K562 (cell line): ENCODE data around the gene DBF4B. TPM values are rescaled to one million over a fixed set of nuclear protein-coding genes. Genes with fewer than 3 reads are reported as not detected.

Source experiments
- CEBPB ChIP-seq: fragments of 450-650 bp; IDR thresholded peaks from 2 replicates; pipeline ENCODE4 v1.6.1; 2016; ENCODE audit warnings: missing genetic modification characterization, missing compliant biosample characterization
- CHD7 ChIP-seq: fragments of 200-600 bp; sonication (generic); IDR thresholded peaks from one replicate; pipeline ENCODE4 v1.6.1; 2012; ENCODE audit warnings: mild to moderate bottlenecking, low read depth, low read length, inconsistent platforms
- DIDO1 ChIP-seq: fragments of 450-650 bp; IDR thresholded peaks from 2 replicates; pipeline ENCODE4 v1.6.1; 2016; ENCODE audit warnings: low read depth, missing biosample characterization, missing genetic modification characterization
- ELF1 ChIP-seq: fragments of 200-800 bp; sonication (Bioruptor generic); IDR thresholded peaks from 2 replicates; pipeline ENCODE4 v1.6.1; 2016; ENCODE audit warnings: missing genetic modification characterization, missing compliant biosample characterization
- HDAC8 ChIP-seq: fragments of 450-650 bp; IDR thresholded peaks from 2 replicates; pipeline ENCODE4 v1.6.1; 2016; ENCODE audit warnings: mild to moderate bottlenecking, missing genetic modification characterization, moderate library complexity, missing compliant biosample characterization
- NFXL1 ChIP-seq: fragments of 450-650 bp; formaldehyde crosslinking; IDR thresholded peaks from 2 replicates; pipeline ENCODE4 v1.4.0; 2021; ENCODE audit warnings: mild to moderate bottlenecking
- RFX5 ChIP-seq: IDR thresholded peaks from 2 replicates; pipeline ENCODE4 v1.6.1; 2011; ENCODE audit warnings: low read depth, mild to moderate bottlenecking, improper control_type of control experiment, low read length
- TCFL5 ChIP-seq: fragments of 250-450 bp; sonication (Bioruptor Pico); conservative IDR thresholded peaks from 2 replicates; pipeline ENCODE4 v1.6.1; 2021; ENCODE audit warnings: mild to moderate bottlenecking, moderate library complexity, matching md5 sums
- TOE1 ChIP-seq, 2 experiments: fragments of 450-650 bp in 1 of 2; sonication (generic) in 1 of 2; formaldehyde crosslinking in 1 of 2; IDR thresholded peaks; 2 replicates each; pipeline versions ENCODE4 v1.7.1 to v1.8.0; 2016 to 2022; ENCODE audit warnings: borderline replicate concordance in 2 of 2, mild to moderate bottlenecking in 2 of 2, antibody characterized with exemption in 1 of 2, inconsistent platforms in 1 of 2, low read depth in 1 of 2, missing genetic modification reagents in 1 of 2, moderate library complexity in 1 of 2
- ZBTB8A ChIP-seq: fragments of 450-650 bp; IDR thresholded peaks from 2 replicates; pipeline ENCODE4 v1.6.1; 2018; ENCODE audit warnings: mild to moderate bottlenecking, moderate library complexity; ENCODE audit not compliant: partially characterized antibody
- polyA plus RNA-seq, 8 experiments: library from polyadenylated mRNA; depleted of rRNA in 4 of 8; stranded (reverse) in 5 of 8; unstranded in 3 of 8; fragments of >200 nt; fragmentation: Nextera tagmentation in 2 of 8; fragmentation: Illumina TruSeq in 1 of 8; extraction: Ambion mirVana in 2 of 8; extraction: Trizol in 1 of 8; gene quantifications; 2 replicates each; pipeline versions ENCODE4 v1.2.1 to v1.2.3, GENCODE V29; 2011 to 2014; ENCODE audit warnings: inconsistent platforms in 1 of 8, missing spikeins in 1 of 8
- total RNA-seq, 7 experiments: library from RNA; depleted of rRNA in 6 of 7; stranded (reverse); fragments of >200 nt in 6 of 7; fragmentation: Illumina TruSeq in 2 of 7; extraction: Trizol in 2 of 7; gene quantifications; 2 replicates each; pipeline versions ENCODE4 v1.2.1 to v1.2.3, GENCODE V29; 2011 to 2021; ENCODE audit warnings: low replicate concordance in 1 of 7
- TF ChIP-seq, protein P1 (sequence below): fragments of 250-450 bp; sonication (Bioruptor Pico); IDR thresholded peaks from 2 replicates; pipeline ENCODE4 v1.5.0; 2022; ENCODE audit warnings: mild to moderate bottlenecking

DBF4B gene
- total and polyA plus RNA-seq, 9 of the 15 experiments (the other 6 are each of a cell fraction or from before 2014, with no cell fraction given): 2.5 to 26.9 (median 14.6) TPM

GRCh38 chr17:44708401-44709263 lies at the start of gene DBF4B (continued):
- TF ChIP-seq TOE1 (IDR thresholded peaks at IDR 0.05; ENCODE audit: borderline replicate concordance) (peak; percentile 91; the same call in 1 of the 2 replicates), TOE1 (CRISPR knock-in tag; IDR thresholded peaks at IDR 0.05; ENCODE audit: borderline replicate concordance, low read depth) (0 out of 2 replicates have a peak, but pooled peaks have one; percentile 24), RFX5 (no peak), ELF1 (tag) (peak; percentile 55; the same call in 1 of the 2 replicates), TCFL5 (CRISPR knock-in tag) (no peak), ZBTB8A (peak; percentile 99), HDAC8 (tag) (no peak), CEBPB (tag) (no peak), DIDO1 (tag) (peak; percentile 57; the same call in 1 of the 2 replicates), CHD7 (no peak), NFXL1 (no peak)
- TF ChIP-seq, protein P1, sequence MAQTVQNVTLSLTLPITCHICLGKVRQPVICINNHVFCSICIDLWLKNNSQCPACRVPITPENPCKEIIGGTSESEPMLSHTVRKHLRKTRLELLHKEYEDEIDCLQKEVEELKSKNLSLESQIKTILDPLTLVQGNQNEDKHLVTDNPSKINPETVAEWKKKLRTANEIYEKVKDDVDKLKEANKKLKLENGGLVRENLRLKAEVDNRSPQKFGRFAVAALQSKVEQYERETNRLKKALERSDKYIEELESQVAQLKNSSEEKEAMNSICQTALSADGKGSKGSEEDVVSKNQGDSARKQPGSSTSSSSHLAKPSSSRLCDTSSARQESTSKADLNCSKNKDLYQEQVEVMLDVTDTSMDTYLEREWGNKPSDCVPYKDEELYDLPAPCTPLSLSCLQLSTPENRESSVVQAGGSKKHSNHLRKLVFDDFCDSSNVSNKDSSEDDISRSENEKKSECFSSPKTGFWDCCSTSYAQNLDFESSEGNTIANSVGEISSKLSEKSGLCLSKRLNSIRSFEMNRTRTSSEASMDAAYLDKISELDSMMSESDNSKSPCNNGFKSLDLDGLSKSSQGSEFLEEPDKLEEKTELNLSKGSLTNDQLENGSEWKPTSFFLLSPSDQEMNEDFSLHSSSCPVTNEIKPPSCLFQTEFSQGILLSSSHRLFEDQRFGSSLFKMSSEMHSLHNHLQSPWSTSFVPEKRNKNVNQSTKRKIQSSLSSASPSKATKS (CRISPR knock-in tag): no peak
